ENCODE results near the gene ARRB2. TPM values are rescaled to one million over a fixed set of nuclear protein-coding genes. Genes with fewer than 3 reads are reported as not detected.
"Not testable (repeated sequence)": the region's sequence is repeated elsewhere in the genome, so short reads cannot be mapped to it uniquely, and the experiment has no call there.

ARRB2 gene
- polyA plus RNA-seq, 1 of the 3 experiments (the other 2 are of a cell fraction) = 24.6 TPM

DNA sequence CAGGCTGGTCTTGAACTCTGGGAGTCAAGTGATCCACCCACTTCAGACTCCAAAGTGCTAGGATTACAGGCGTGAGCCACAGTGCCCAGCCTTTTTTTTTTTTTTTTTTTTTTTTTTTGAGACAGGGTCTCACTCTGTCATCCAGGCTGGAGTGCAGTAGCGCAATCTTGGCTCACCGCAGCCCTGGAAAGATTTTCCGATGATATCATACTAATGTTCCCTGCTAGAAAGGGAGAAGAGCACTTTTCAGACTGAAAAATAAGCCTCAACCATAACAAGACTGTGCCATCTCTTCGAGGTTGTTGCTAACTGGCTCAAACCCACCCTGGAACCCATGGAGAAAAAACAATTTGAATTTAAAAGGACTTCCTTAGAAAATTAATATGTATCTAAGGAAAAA lies 26.7 kb upstream of the ARRB2 start:
- DNase-seq; H3K9me3 ChIP-seq; H3F3A ChIP-seq (replicated peaks; ENCODE audit: insufficient read depth); H3K9me2 ChIP-seq; H2AFZ ChIP-seq (ENCODE audit: low read depth); POLR2A ChIA-PET; H3K4me2 ChIP-seq; H3K27ac ChIP-seq (ENCODE audit: low read depth in 2 of 2, low read length in 1 of 2); H4K20me1 ChIP-seq (ENCODE audit: insufficient read depth); H3K9ac ChIP-seq; CTCF ChIA-PET; H3K4me3 ChIP-seq (ENCODE audit: low read depth in 2 of 2, low read length in 1 of 2); H3K27me3 ChIP-seq (ENCODE audit: insufficient read depth): not testable (repeated sequence)
- Histone ChIP-seq H3K79me2 (ENCODE audit: insufficient read depth) (peaks cover 33% of the 10 kb centered on the region; the same call in 1 of the 2 replicates), H3K36me3 (replicated peaks in 1 of 2; ENCODE audit: control insufficient read depth in 1 of 2, insufficient read depth in 2 of 2, low read length in 1 of 2) (peaks cover 21% of the 10 kb centered on the region in 2 experiments), H3K4me1 (ENCODE audit: control insufficient read depth in 1 of 2, insufficient read depth in 2 of 2, low read depth in 1 of 2, low read length in 1 of 2) (peaks cover 6 to 14% of the 10 kb centered on the region in 2 experiments; a peak in 3 of 4 replicates)
- WGBS (ENCODE audit: low lambda C conversion rate) = 95% methylated on average over 5 of the region's 5 CpGs

DNA sequence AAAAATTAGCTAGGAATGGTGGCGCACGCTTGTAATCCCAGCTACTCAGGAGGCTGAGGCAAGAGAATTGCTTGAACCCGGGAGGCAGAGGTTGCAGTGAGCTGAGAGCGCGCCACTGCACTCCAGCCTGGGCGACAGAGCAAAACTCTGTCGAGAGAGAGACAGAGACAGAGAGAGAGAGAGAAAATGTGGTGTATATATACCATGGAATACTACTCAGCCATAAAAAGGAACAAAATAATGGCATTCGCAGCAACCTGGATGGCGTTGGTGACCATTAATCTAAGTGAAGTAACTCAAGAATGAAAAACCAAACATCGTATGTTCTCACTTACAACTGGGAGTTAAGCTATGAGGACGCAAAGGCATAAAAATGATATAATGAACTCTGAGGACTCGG lies 20.6 kb upstream of the ARRB2 start:
- CTCF ChIA-PET = interaction anchor here (1.1 kb wide), 2 partner anchors 29 to 46 kb away, joined by 3 read pairs; no protein-coding TSS in a partner anchor
- WGBS (ENCODE audit: low lambda C conversion rate) = 90% methylated on average over 12 of the region's 12 CpGs
- H3K4me1 ChIP-seq (ENCODE audit: control insufficient read depth in 1 of 2, insufficient read depth in 2 of 2, low read depth in 1 of 2, low read length in 1 of 2); H3K4me3 ChIP-seq (ENCODE audit: low read depth in 2 of 2, low read length in 1 of 2); H3K9ac ChIP-seq; H3K27me3 ChIP-seq (ENCODE audit: insufficient read depth); POLR2A ChIA-PET; H3K9me3 ChIP-seq; H2AFZ ChIP-seq (ENCODE audit: low read depth); H3K9me2 ChIP-seq; H3K4me2 ChIP-seq; DNase-seq; H3K27ac ChIP-seq (ENCODE audit: low read depth in 2 of 2, low read length in 1 of 2); H3F3A ChIP-seq (replicated peaks; ENCODE audit: insufficient read depth): not testable (repeated sequence)
- Histone ChIP-seq H3K79me2 (ENCODE audit: insufficient read depth) (peaks cover 87% of the 10 kb centered on the region), H3K36me3 (replicated peaks in 1 of 2; ENCODE audit: control insufficient read depth in 1 of 2, insufficient read depth in 2 of 2, low read length in 1 of 2) (peaks cover 9 to 33% of the 10 kb centered on the region in 2 experiments), H4K20me1 (ENCODE audit: insufficient read depth) (peaks cover 15% of the 10 kb centered on the region; the same call in 1 of the 2 replicates)

GRCh38 chr17:4690745-4691144 lies 19.7 kb upstream of the ARRB2 start:
- WGBS (ENCODE audit: low lambda C conversion rate) = 88% methylated on average over 2 of the region's 2 CpGs
- H3F3A ChIP-seq (replicated peaks; ENCODE audit: insufficient read depth) = no peaks in the 10 kb centered on the region
- DNase-seq = no peak
- TF ChIP-seq GATA2 (CRISPR knock-in tag; IDR thresholded peaks at IDR 0.05) (no peak), YY1 (IDR thresholded peaks at IDR 0.05; ENCODE audit: low read depth) (no peak), TEAD4 (IDR thresholded peaks at IDR 0.05; ENCODE audit: borderline replicate concordance, insufficient read depth) (no peak), EP300 (IDR thresholded peaks at IDR 0.05; ENCODE audit: borderline replicate concordance in 1 of 2, low read depth in 1 of 2, low read length in 1 of 2) (no peak), NRF1 (IDR thresholded peaks at IDR 0.05; ENCODE audit: low read depth, low read length) (no peak), MXI1 (IDR thresholded peaks at IDR 0.05; ENCODE audit: low read depth, low read length) (no peak), NFIC (IDR thresholded peaks at IDR 0.05; ENCODE audit: borderline replicate concordance) (no peak), SIN3A (IDR thresholded peaks at IDR 0.05; ENCODE audit: borderline replicate concordance, low read depth, low read length) (no peak), MEF2A (IDR thresholded peaks at IDR 0.05; ENCODE audit: borderline replicate concordance, low read depth) (no peak), RXRA (IDR thresholded peaks at IDR 0.05; ENCODE audit: borderline replicate concordance, low read depth) (no peak), GABPA (IDR thresholded peaks at IDR 0.05; ENCODE audit: low read depth) (no peak)
- TF ChIP-seq, protein P1, sequence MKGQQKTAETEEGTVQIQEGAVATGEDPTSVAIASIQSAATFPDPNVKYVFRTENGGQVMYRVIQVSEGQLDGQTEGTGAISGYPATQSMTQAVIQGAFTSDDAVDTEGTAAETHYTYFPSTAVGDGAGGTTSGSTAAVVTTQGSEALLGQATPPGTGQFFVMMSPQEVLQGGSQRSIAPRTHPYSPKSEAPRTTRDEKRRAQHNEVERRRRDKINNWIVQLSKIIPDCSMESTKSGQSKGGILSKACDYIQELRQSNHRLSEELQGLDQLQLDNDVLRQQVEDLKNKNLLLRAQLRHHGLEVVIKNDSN (IDR thresholded peaks at IDR 0.05; ENCODE audit: borderline replicate concordance, low read depth) = no peak
- TF ChIP-seq, protein P2, sequence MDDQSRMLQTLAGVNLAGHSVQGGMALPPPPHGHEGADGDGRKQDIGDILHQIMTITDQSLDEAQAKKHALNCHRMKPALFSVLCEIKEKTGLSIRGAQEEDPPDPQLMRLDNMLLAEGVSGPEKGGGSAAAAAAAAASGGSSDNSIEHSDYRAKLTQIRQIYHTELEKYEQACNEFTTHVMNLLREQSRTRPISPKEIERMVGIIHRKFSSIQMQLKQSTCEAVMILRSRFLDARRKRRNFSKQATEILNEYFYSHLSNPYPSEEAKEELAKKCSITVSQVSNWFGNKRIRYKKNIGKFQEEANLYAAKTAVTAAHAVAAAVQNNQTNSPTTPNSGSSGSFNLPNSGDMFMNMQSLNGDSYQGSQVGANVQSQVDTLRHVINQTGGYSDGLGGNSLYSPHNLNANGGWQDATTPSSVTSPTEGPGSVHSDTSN (IDR thresholded peaks at IDR 0.05) = no peak
- no peaks in the 10 kb centered on the region for H3K9me2 ChIP-seq
- no peak overlapping the region for H3K27ac ChIP-seq (ENCODE audit: low read depth in 2 of 2, low read length in 1 of 2)
- H3K9me3 ChIP-seq = no peaks in the 10 kb centered on the region
- peaks cover 6 to 34% of the 10 kb centered on the region in 2 experiments for H3K36me3 ChIP-seq (replicated peaks in 1 of 2; ENCODE audit: control insufficient read depth in 1 of 2, insufficient read depth in 2 of 2, low read length in 1 of 2)
- POLR2A ChIA-PET = no interaction called here
- no peak overlapping the region for H3K4me2 ChIP-seq
- no peaks in the 10 kb centered on the region for H3K4me1 ChIP-seq (ENCODE audit: control insufficient read depth in 1 of 2, insufficient read depth in 2 of 2, low read depth in 1 of 2, low read length in 1 of 2)
- peaks cover 15% of the 10 kb centered on the region; the same call in 1 of the 2 replicates for H4K20me1 ChIP-seq (ENCODE audit: insufficient read depth)
- H3K27me3 ChIP-seq (ENCODE audit: insufficient read depth) = no peaks in the 10 kb centered on the region
- no peak overlapping the region for H2AFZ ChIP-seq (ENCODE audit: low read depth)
- CTCF ChIA-PET = interaction anchor here (1.1 kb wide), 1 partner anchor 30 kb away, joined by 3 read pairs; no protein-coding TSS in a partner anchor
- H3K4me3 ChIP-seq (ENCODE audit: low read depth in 2 of 2, low read length in 1 of 2) = no peak overlapping the region
- H3K9ac ChIP-seq = no peak overlapping the region
- peaks cover 88% of the 10 kb centered on the region for H3K79me2 ChIP-seq (ENCODE audit: insufficient read depth)

Measured in SK-N-SH (cell line).